NCI-H345 treated with DMSO at 0.1 percent for 48 hours (cell line): ENCODE measurements around the gene DDIT3.

Experiments
- DNase-seq: peaks from one replicate; lab custom pipeline; 2025; ENCODE audit not compliant: unreplicated experiment; lab: John Stamatoyannopoulos, UW

DDIT3 gene

GRCh38 chr12:57470286-57470969, 49.9 kb downstream of the DDIT3 start:
- no peak for DNase-seq

DNA sequence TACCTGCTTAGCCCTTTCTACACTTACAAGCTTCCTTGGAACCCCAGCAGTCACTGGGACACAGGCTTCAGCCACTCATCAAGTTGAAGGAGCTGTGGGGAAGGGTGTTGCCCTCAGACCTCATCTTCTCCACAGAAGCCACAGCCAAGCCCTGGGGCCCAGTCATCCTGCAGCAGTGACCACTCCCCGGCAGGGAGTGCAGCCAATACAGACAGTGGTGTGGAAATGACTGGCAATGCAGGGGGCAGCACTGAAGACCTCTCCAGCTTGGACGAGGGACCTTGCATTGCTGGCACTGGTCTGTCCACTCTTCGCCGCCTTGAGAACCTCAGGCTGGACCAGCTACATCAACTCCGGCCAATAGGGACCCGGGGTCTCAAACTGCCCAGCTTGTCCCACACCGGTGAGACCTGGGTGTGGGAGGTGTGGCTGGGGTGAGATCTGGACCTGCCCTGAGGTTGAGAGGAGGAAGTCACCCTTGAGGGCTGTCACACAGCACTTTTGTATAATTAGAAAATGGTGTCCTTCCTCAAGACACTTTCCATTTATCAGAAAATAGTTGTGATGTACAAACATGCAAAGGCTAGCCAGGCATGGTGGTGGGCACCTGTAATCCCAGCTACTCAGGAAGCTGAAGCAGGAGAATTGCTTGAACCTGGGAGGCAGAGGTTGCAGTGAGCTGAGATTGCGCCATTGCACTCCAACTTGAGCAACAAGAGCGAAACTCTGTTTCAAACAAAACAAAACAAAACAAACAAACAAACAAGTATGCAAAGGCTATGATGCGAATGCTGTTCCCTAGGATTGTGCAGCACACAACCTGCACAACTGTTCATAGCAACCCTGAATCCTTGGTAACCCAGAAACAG, 50.8 kb downstream of the DDIT3 start:
- no peak for DNase-seq

DNA sequence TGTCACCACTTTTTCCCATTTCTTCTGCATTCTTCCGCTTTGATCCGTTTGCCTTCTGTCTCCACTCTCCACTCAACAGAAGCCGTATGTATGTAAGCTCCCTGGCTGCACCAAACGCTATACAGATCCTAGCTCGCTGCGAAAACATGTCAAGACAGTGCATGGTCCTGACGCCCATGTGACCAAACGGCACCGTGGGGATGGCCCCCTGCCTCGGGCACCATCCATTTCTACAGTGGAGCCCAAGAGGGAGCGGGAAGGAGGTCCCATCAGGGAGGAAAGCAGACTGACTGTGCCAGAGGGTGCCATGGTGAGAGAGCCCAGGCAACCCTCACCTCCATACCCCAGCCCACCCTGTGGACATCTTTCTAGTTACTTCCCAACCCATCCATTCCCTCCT, 52.4 kb downstream of the DDIT3 start:
- no peak for DNase-seq

- no peak for DNase-seq
Measured at GRCh38 chr12:57467212-57467874, 53.0 kb downstream of the DDIT3 start.
